IPS-18c (cell line): Measurements from ENCODE around the gene CHST10.
"Not testable (repeated sequence)": the region's sequence is repeated elsewhere in the genome, so short reads cannot be mapped to it uniquely, and the experiment has no call there.

Experiments used
- H3K4me3 ChIP-seq: 2 replicates; pipeline ENCODE4 v1.7.0; 2013; ENCODE audit warnings: low read depth, mild to moderate bottlenecking, low read length, moderate library complexity; ENCODE audit not compliant: insufficient read depth
- H3K9me3 ChIP-seq: one replicate; pipeline ENCODE4 v1.6.1; 2013; ENCODE audit warnings: mild to moderate bottlenecking, low read length, moderate library complexity; ENCODE audit not compliant: control insufficient read depth, insufficient read depth

CHST10 gene

DNA sequence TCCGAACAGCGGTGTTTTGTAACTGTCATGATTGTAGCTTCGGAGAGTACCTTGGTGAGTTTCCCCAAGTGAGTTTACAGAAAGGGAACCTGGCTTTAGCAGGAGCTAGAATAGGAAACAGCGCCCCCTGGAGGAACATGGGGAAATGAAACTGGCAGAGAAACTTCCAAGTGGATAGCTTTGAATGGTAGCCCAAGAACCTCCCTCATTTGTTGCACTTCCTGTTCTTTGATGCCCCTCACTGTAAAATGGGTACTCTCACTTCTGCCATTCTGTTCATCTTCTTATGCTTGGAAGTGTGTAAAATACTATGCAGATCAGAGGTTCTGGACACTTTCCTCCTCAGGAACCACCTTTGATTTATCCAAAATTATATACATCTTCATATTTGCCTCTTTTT lies 36.2 kb downstream of the CHST10 start:
- Histone ChIP-seq H3K4me3 (no peak overlapping the region; the same call in 1 of the 2 replicates), H3K9me3 (no peaks in the 10 kb centered on the region)

DNA sequence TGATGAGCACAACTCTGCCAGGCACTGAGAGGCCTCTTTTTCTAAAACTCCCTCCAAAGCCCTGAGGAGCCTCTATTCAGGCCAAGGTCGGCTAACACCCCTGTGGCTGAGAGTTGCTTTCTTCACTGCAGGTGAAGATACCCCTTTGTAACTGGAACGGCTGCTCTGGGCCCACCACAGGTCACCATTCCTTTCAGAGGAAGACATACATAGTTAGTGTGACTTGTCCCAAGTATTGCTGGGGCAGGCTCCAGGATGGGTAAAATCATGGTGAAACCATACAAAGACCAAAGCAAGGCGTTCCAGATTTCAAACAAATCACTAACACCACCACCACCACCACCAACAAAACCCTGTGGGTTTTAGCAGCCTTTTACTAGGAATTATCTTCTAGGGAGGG lies 36.8 kb downstream of the CHST10 start:
- Histone ChIP-seq H3K9me3 (no peaks in the 10 kb centered on the region), H3K4me3 (no peak overlapping the region)

DNA sequence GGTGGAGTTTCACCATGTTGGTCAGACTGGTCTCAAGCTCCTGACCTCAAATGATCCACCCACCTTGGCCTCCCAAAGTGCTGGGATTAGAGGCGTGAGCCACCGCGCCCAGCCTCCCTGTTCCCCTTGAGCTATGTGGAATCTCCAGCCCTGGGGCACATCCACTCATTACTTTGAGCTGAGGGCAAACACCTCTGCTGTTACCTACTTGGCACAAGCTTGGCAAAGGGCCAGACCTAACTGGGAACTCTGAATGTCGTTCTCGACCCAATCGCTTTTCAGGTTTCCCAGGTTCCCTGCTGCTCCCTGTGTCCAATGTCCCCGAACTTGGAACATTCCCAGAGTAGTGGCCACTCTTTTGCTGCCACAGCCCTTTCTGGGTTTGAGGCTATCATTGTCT lies 40.6 kb downstream of the CHST10 start:
- no peaks in the 10 kb centered on the region for H3K9me3 ChIP-seq

DNA sequence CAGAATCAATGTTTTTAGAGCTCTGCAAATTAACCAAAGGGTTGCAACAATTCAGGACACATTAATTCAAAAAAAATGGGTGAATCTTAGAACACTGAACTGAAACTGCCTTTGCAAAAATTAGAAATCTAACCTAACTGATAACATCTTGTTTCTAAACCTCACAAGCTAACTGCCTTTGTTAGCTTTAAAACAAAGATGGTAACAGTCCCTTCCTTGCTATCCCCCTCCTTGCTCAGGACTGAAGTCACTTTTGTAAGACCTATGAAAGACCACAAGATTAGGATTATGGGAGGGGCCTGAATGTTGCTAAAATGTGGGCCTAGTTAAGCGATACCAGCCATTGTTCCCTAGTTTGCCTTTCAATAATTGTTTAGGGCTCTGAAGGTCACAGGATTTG lies 50.3 kb downstream of the CHST10 start:
- Histone ChIP-seq H3K4me3 (no peak overlapping the region), H3K9me3 (peaks cover 4% of the 10 kb centered on the region)

More for the DNA sequence above, 40.6 kb downstream of the CHST10 start:
- no peak overlapping the region for H3K4me3 ChIP-seq

DNA sequence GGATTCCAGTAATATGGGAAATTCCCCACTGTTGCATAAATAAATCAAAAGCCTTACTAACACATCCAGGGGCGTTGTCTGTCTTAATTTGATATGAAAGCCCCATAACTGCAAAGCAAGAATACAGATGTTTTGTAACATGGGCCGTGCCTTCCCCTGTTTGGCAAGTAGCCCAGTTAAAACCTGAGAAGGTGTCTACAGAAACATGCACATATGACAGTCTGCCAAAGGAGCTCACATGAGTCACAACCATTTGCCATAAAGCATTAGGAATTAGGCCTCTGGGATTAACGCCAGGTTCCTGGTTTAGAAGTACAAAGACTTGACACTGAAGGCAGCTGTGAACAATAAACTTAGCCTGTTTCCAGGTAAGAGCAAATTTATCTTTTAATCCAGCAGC lies 52.0 kb downstream of the CHST10 start:
- H3K4me3 ChIP-seq: no peak overlapping the region
- peaks cover 7% of the 10 kb centered on the region for H3K9me3 ChIP-seq

DNA sequence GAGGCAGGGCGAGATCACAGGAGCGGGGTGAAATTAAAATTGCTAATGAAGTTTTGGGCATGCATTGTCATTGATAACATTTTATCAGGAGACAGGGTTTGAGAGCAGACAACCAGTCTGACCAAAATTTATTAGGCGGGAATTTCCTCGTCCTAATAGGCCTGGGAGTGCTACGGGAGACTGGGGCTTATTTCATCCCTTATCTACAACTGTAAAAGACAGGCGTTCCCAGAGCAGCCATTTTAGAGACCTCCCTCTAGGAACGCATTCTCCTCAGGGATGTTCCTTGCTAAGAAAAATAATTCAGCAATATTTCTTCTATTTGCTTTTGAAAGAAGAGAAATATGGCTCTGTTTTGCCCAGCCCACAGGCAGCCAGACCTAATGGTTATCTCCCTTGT lies 55.2 kb downstream of the CHST10 start:
- not testable (repeated sequence) for H3K9me3 ChIP-seq, H3K4me3 ChIP-seq

DNA sequence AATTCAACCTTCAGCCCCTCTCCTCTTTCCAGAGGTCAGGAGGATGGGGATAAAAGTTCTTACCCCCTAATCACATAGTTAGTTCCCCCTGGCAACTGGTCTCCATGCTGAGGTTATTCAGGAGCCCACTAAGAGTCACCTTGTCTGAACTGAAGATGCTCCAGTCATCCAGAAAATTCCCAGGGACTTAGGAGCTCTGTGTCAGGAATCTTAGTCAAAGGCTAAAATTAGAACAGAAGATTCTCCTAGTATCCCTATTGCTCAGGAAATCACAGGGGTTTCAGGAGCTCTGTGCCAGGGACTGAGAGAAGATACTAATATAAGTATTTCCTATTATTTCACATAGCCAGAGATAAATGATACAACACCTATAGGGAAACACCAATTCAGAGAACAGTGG lies 57.9 kb downstream of the CHST10 start:
- H3K9me3 ChIP-seq: peaks cover 7% of the 10 kb centered on the region
- H3K4me3 ChIP-seq: no peak overlapping the region

DNA sequence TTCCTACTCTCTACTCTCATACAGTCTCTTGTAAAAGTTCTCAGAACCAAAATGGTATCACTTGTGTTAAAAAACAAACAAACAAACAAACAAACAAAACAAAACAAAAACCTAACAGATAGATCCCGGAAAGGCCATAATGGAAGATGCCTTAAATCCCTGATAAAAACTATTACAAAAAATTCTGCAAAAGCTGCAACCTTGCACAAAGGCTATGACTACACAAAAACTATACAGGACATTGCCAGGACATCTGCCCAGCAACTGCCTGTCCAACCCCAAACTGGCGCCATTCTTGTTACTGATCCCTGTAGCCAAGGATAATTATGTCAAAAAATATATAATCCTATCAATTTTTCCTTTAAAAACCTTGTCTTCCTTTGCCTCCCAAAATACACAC lies 58.9 kb downstream of the CHST10 start:
- peaks cover 7% of the 10 kb centered on the region for H3K9me3 ChIP-seq
- H3K4me3 ChIP-seq: no peak overlapping the region

DNA sequence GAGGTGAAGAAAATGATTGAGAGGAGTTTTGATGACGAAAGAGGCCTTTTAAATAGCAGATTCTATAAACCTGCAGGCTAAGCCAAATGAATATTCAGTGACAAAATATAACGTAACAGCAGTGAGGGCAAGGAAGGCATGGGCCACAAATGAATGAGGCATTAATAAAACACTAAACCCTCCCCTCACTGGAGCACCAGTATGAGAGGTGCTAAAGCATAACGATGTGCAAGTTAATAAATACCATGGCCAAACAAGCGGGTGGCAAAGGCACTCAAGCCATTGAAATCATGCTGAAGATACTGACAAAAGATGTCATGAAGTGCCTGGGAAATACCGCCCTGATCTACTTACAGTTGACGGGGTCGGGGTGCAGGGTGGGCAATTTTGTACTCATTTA lies 64.9 kb downstream of the CHST10 start:
- no peak overlapping the region for H3K4me3 ChIP-seq
- H3K9me3 ChIP-seq: no peaks in the 10 kb centered on the region

DNA sequence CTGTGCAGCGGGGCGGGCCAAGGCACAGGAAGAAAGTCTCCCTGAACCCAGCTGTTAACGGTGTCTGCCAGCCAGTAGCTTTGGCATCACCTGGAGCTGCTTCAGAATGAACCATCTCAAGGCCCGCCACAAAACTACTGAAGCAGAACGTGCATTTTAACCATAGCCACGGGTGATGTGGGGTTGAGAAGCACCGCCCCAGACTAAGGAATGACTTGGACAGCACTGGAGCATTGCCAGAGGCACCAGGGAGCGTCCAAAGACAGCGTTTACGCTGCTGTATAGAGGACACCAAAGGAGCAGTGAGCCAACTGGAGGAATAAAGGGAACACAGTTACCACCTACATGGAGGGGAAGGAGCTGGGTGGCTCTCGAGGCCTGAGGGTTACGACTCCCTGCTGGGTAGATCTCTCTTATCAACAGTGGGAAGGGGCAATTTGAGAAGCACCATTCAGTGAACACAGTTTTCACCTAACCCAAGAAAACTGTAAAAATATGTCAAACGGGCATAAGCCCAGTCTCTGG lies 66.7 kb downstream of the CHST10 start:
- no peaks in the 10 kb centered on the region for H3K9me3 ChIP-seq
- no peak overlapping the region for H3K4me3 ChIP-seq

DNA sequence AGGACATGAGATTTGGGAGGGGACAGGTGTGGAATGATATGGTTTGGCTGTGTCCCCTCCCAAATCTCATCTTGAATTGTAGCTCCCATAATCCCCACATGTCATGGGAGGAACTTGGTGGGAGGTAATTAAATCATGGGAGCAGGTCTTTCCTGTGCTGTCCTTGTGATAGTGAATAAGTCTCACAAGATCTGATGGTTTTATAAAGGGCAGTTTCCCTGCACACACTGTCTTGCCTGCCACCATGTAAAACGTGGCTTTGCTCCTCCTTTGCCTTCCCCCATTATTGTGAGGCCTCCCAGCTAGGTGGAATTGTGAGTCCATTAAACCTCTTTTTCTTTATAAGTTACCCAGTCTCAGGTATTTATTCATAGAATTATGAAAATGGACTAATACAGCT lies 72.3 kb downstream of the CHST10 start:
- not testable (repeated sequence) for H3K9me3 ChIP-seq, H3K4me3 ChIP-seq

DNA sequence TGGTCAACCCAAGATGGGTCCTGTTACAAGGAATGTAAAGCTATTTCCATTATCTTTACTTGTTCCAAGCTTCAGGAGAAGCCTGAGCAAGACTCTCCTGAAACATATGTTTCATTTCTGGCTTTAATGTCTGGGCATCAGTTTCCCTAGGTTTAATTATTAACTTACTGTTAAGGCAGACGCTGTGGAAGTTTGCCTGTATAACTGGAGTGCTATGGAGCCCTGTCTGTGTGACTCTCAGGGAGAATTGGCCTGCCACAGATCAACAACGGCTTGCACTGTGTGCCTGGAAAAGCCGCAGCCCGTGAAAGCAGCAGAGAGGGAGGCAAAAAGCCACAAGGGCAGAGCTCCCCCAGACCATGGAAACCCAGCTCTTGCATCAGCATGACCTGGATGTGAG lies 73.0 kb downstream of the CHST10 start:
- H3K9me3 ChIP-seq: no peaks in the 10 kb centered on the region

DNA sequence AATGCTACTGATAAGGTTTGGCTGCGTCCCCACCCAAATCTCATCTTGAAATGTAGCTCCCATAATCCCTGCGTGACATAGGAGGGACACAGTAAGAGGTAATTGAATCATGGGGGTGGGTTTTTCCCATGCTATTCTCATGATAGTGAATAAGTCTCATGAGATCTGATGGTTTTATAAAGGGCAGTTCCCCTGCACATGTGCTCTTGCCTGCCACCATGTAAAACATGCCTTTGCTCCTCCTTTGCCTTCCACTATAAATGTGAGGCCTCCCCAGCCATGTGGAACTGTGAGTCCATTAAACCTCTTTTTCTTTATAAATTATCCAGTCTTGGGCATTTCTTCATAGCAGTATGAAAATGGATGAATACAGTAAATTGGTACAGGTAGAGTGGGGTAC lies 75.0 kb downstream of the CHST10 start:
- H3K4me3 ChIP-seq, H3K9me3 ChIP-seq: not testable (repeated sequence)

More for the DNA sequence above, 73.0 kb downstream of the CHST10 start:
- H3K4me3 ChIP-seq: no peak overlapping the region
